Right lobe of liver (tissue), 4 donors: ENCODE measurements around the gene CHORDC1.

ENCODE experiments used
- POLR2A ChIP-seq: fragments of 450-650 bp; IDR thresholded peaks from one replicate; pipeline ENCODE4 v1.6.1; 2017; ENCODE audit warnings: antibody characterized with exemption, mild to moderate bottlenecking
- TF ChIP-seq, protein P1 (sequence below), 4 donors: fragments of 200-600 bp in 3 of 4; fragments of 450-650 bp in 1 of 4; IDR thresholded peaks; one replicate each; pipeline versions ENCODE4 v1.5.1 to v1.8.0; 2016 to 2022; ENCODE audit warnings: antibody characterized with exemption in 4 of 4, mild to moderate bottlenecking in 2 of 4
- donor health status: DM: no; HTN: no; CAD: no.
- donor health status: DM: no; HTN: no; CAD: no.
- donor health status: DM: no; HTN: yes; CAD: no.

DNA sequence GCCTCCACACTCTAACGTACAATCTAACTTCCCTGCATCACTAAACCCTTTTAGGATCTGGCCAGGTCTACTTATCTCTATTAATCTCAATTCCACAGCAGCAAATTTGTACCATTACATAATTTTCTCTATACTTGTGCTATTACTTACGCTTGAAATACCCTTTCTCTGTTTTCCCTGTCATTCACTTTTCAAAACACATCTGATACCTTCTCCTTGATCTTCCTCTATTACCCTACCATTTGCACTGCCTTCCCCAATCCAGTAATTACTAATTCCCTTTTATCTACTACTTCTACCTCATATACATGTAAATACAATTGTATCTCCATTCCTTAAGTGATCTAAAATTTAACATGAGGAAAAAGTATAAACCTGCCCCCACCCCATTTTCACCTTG is 14.0 kb downstream of the CHORDC1 start:
- TF ChIP-seq, protein P1, sequence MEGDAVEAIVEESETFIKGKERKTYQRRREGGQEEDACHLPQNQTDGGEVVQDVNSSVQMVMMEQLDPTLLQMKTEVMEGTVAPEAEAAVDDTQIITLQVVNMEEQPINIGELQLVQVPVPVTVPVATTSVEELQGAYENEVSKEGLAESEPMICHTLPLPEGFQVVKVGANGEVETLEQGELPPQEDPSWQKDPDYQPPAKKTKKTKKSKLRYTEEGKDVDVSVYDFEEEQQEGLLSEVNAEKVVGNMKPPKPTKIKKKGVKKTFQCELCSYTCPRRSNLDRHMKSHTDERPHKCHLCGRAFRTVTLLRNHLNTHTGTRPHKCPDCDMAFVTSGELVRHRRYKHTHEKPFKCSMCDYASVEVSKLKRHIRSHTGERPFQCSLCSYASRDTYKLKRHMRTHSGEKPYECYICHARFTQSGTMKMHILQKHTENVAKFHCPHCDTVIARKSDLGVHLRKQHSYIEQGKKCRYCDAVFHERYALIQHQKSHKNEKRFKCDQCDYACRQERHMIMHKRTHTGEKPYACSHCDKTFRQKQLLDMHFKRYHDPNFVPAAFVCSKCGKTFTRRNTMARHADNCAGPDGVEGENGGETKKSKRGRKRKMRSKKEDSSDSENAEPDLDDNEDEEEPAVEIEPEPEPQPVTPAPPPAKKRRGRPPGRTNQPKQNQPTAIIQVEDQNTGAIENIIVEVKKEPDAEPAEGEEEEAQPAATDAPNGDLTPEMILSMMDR (IDR thresholded peaks at IDR 0.05), result no peak
- no peak for TF ChIP-seq POLR2A
